Chondrocyte (in vitro differentiated cells): ENCODE results near the gene C16orf89. TPM values are rescaled to one million over a fixed set of nuclear protein-coding genes. Genes with fewer than 3 reads are reported as not detected.

Experiments
- DNase-seq: peaks from one replicate; pipeline ENCODE4 v3.0.0; 2021; ENCODE audit warnings: mixed read lengths, low spot score
- H3K27ac Mint-ChIP-seq: one replicate; pipeline ENCODE4 v1.8.0; 2021; ENCODE audit warnings: mild to moderate bottlenecking, moderate library complexity, mixed read lengths; ENCODE audit not compliant: unreplicated experiment
- H3K27me3 Mint-ChIP-seq: 2 replicates; pipeline ENCODE4 v1.8.0; 2021; ENCODE audit warnings: low read depth, mixed read lengths
- H3K36me3 Mint-ChIP-seq: 2 replicates; pipeline ENCODE4 v1.8.0; 2021; ENCODE audit warnings: low read depth, mixed read lengths
- H3K4me1 Mint-ChIP-seq: 2 replicates; pipeline ENCODE4 v1.8.0; 2021; ENCODE audit warnings: low read depth, mild to moderate bottlenecking, mixed read lengths
- H3K4me3 Mint-ChIP-seq: one replicate; pipeline ENCODE4 v1.8.0; 2021; ENCODE audit warnings: mild to moderate bottlenecking, moderate library complexity, mixed read lengths; ENCODE audit not compliant: unreplicated experiment
- H3K9me3 Mint-ChIP-seq: 2 replicates; pipeline ENCODE4 v1.8.0; 2021; ENCODE audit warnings: low read depth, mixed read lengths
- total RNA-seq: library from RNA; stranded (reverse); gene quantifications from 3 replicates; pipeline ENCODE4 v1.2.1, GENCODE V29; 2021
- TF ChIP-seq, protein P1 (sequence below): fragments of 200-600 bp; sonication (generic); IDR thresholded peaks from 2 replicates; pipeline ENCODE4 v1.5.0; 2021; ENCODE audit warnings: antibody characterized with exemption, mild to moderate bottlenecking, moderate library complexity

C16orf89 gene
- total RNA-seq, 1 donor from 2014 or later: not detected

DNA sequence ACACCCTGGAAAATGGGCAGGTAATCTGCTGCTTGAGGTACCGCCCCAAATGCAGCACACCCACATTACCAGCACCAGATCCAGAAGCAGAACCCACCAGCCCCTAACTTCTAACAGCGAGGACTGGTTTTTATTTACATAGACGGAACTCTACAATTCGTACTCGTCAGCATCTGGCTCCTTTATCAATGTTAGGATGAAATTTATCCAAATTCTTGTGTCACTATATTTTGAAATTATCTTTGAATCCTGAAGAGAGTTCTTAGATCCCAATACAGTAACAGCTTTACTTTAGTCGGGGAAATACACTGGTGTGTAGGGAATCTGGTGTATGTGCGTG is 5.6 kb upstream of the C16orf89 start:
- TF ChIP-seq, protein P1, sequence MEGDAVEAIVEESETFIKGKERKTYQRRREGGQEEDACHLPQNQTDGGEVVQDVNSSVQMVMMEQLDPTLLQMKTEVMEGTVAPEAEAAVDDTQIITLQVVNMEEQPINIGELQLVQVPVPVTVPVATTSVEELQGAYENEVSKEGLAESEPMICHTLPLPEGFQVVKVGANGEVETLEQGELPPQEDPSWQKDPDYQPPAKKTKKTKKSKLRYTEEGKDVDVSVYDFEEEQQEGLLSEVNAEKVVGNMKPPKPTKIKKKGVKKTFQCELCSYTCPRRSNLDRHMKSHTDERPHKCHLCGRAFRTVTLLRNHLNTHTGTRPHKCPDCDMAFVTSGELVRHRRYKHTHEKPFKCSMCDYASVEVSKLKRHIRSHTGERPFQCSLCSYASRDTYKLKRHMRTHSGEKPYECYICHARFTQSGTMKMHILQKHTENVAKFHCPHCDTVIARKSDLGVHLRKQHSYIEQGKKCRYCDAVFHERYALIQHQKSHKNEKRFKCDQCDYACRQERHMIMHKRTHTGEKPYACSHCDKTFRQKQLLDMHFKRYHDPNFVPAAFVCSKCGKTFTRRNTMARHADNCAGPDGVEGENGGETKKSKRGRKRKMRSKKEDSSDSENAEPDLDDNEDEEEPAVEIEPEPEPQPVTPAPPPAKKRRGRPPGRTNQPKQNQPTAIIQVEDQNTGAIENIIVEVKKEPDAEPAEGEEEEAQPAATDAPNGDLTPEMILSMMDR: no peak
- Mint-ChIP-seq H3K4me3 (peak overlapping the region; percentile 97), H3K9me3 (no peaks in the 10 kb centered on the region), H3K4me1 (peaks cover 22% of the 10 kb centered on the region), H3K36me3 (peaks cover 6% of the 10 kb centered on the region), H3K27me3 (peaks cover 11% of the 10 kb centered on the region), H3K27ac (peak overlapping the region; percentile 95)
- DNase-seq: no peak

DNA sequence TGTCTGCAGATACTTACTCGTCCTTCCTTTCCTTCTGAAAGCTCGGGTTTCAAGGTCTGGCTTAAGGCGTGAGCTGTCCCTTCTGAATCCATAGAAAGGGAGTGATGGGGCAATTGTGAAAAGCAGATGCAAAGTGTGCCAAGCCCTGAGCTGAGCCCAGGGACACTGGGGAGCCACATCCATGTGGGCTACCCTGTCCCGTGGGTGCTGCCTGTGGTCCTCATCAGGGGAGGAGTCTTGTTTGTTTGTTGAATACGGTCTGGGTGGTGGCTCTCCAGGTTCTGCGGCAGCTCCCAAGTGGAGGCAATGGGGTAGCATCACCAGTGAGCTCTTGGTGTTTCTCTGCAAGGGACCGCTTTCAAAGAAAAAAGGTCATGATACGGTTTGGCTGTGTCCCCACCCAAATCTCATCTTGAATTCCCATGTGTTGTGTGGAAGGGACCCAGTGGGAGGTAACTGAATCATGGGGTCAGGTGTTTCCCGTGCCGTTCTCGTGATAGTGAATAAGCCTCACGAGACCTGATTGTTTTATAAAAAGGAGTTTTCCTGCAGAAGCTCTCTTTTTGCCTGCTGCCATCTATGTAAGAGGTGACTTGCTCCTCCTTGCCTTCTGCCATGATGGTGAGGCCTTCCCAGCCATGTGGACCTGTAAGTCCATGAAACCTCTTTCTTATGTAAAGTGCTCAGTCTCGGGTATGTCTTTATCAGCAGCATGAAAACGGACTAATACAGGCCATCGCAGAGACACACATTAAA is 4.9 kb upstream of the C16orf89 start:
- H3K4me3 Mint-ChIP-seq: no peak overlapping the region
- peaks cover 11% of the 10 kb centered on the region for H3K27me3 Mint-ChIP-seq
- peaks cover 22% of the 10 kb centered on the region for H3K4me1 Mint-ChIP-seq
- H3K36me3 Mint-ChIP-seq: peaks cover 4% of the 10 kb centered on the region
- TF ChIP-seq, protein P1: no peak
- H3K27ac Mint-ChIP-seq: no peak overlapping the region
- peak; percentile 32 for DNase-seq
- H3K9me3 Mint-ChIP-seq: no peaks in the 10 kb centered on the region

DNA sequence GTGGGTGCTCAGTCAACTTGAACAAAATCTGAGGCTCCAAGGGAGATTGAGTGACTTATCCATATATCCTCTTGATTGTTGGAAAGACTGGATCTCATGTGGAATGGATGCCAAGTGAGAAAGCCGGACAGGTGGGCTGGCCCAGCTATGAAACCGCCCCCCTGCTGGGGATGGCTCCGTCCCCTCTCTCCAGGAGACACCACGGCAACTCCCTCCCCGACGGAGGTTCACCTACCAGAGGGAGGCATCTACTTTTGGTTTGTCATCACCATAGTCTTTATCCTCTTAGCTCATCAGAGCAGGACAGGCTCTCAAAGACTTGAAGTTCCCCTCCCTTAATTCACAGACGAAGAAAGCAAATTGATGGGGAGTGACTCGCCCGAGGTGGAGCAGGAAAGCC is 4.1 kb upstream of the C16orf89 start:
- H3K36me3 Mint-ChIP-seq: peaks cover 2% of the 10 kb centered on the region
- no peaks in the 10 kb centered on the region for H3K9me3 Mint-ChIP-seq
- no peak overlapping the region for H3K4me3 Mint-ChIP-seq
- peaks cover 15% of the 10 kb centered on the region for H3K27me3 Mint-ChIP-seq
- H3K27ac Mint-ChIP-seq: no peak overlapping the region
- TF ChIP-seq, protein P1: no peak
- DNase-seq: peak; percentile 50
- H3K4me1 Mint-ChIP-seq: peaks cover 22% of the 10 kb centered on the region

- Mint-ChIP-seq H3K27ac (no peak overlapping the region), H3K4me3 (no peak overlapping the region), H3K4me1 (peaks cover 22% of the 10 kb centered on the region), H3K9me3 (no peaks in the 10 kb centered on the region), H3K27me3 (peaks cover 18% of the 10 kb centered on the region), H3K36me3 (no peaks in the 10 kb centered on the region)
- peak; percentile 37 for DNase-seq
- TF ChIP-seq, protein P1: no peak
Observed at GRCh38 chr16:5069048-5069447, 3.3 kb upstream of the C16orf89 start.

DNA sequence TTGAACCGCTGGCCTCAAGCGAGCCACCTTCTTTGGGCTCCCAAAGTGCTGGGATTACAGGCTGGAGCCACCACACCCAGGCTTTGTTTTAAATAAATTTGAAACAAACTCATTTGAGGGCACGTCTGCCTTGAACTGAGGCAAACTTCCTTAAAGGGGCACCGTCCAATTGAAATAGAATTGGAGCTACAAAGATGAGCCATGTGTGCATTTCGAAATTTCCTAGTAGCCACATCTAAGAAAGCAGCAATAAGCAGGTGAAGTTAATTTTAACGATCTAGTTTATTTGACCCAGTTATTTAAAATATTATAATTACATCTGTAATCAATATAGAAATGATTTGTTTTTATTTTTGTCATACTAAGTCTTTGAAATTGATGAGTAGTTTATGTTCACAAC is 755 bp upstream of the C16orf89 start:
- Mint-ChIP-seq H3K4me3 (no peak overlapping the region), H3K4me1 (peaks cover 4% of the 10 kb centered on the region), H3K27ac (no peak overlapping the region), H3K36me3 (no peaks in the 10 kb centered on the region), H3K9me3 (no peaks in the 10 kb centered on the region), H3K27me3 (peaks cover 35% of the 10 kb centered on the region)
- TF ChIP-seq, protein P1: no peak
- peak; percentile 12 for DNase-seq
